IPS DF 6.9 (cell line): Measurements from ENCODE around the gene ADCY5.

Experiments
- DNase-seq: peaks from one replicate; pipeline ENCODE4 v3.0.0-alpha.2; 2013; ENCODE audit warnings: low read depth, low spot score
- H3K27ac ChIP-seq: one replicate; pipeline ENCODE4 v1.5.1; 2013; ENCODE audit warnings: low read length, control low read depth
- H3K27me3 ChIP-seq: 2 replicates; pipeline ENCODE4 v1.6.1; 2013; ENCODE audit warnings: mild to moderate bottlenecking, low read length; ENCODE audit not compliant: control insufficient read depth, insufficient read depth
- H3K36me3 ChIP-seq: 2 replicates; pipeline ENCODE4 v1.6.1; 2013; ENCODE audit warnings: low read length; ENCODE audit not compliant: control insufficient read depth, insufficient read depth
- H3K4me1 ChIP-seq: 2 replicates; pipeline ENCODE4 v1.6.1; 2013; ENCODE audit warnings: low read length; ENCODE audit not compliant: control insufficient read depth, insufficient read depth
- H3K4me3 ChIP-seq: 2 replicates; pipeline ENCODE4 v1.5.1; 2013; ENCODE audit warnings: mild to moderate bottlenecking, low read length
- H3K9me3 ChIP-seq: 2 replicates; pipeline ENCODE4 v1.6.1; 2013; ENCODE audit warnings: low read length, inconsistent platforms; ENCODE audit not compliant: control insufficient read depth, insufficient read depth
- WGBS: extraction: QIAGEN DNeasy Blood & Tissue Kit; methylation state at CpG from one replicate; pipeline ENCODE4 v1.1.7; 2013; ENCODE audit warnings: mixed read lengths, missing lambda C conversion rate; ENCODE audit not compliant: insufficient read length, insufficient coverage; 5-methylcytosine and 5-hydroxymethylcytosine counted together

ADCY5 gene

DNA sequence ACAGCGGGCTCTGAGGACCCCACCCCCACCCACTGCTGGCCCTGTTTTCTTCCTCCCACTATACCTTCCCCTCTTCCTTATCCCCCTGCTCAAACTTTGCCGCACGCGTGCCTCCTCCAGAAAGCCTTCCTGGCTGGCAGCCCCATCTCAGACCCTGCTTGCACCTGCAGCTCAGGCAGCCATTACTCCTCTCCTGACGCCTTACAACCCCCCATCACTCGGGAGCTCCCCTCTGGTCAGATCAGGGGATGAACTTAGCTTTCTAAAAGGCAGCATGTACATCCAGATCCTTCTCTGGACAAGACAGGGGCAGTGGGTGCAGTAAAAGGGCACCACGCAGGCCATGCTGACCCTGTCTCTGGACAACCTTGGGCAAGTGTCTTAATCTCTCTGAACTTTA is 152.6 kb downstream of the ADCY5 start:
- Histone ChIP-seq H3K4me3 (no peak overlapping the region), H3K27ac (no peak overlapping the region), H3K4me1 (no peaks in the 10 kb centered on the region; the same call in 1 of the 2 replicates), H3K36me3 (peaks cover 10% of the 10 kb centered on the region), H3K9me3 (no peaks in the 10 kb centered on the region), H3K27me3 (no peaks in the 10 kb centered on the region)
- DNase-seq: no peak
- WGBS: no CpG with 5 or more reads among the region's 7 CpGs

DNA sequence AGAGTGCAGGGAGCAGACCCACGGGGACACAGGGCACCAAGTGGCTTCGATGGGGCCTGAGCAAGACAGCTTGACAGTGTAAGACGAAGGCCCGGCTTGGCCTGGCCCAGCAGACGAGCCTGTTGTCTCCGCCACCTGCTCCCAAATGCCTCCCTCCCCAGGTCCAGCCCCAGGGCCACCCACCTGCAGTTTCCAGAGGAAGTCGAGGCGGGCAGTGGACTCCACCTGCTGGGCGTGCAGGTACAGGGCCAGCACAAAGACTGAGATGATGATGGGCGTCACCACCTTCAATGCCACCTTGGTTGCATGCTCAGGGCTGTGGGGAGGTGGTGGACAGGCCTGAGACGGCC is 153.0 kb downstream of the ADCY5 start:
- WGBS: no CpG with 5 or more reads among the region's 11 CpGs
- no peak for DNase-seq
- H3K36me3 ChIP-seq: peaks cover 10% of the 10 kb centered on the region
- H3K9me3 ChIP-seq: no peaks in the 10 kb centered on the region
- no peak overlapping the region for H3K27ac ChIP-seq
- H3K4me3 ChIP-seq: no peak overlapping the region
- no peaks in the 10 kb centered on the region; the same call in 1 of the 2 replicates for H3K4me1 ChIP-seq
- no peaks in the 10 kb centered on the region for H3K27me3 ChIP-seq

DNA sequence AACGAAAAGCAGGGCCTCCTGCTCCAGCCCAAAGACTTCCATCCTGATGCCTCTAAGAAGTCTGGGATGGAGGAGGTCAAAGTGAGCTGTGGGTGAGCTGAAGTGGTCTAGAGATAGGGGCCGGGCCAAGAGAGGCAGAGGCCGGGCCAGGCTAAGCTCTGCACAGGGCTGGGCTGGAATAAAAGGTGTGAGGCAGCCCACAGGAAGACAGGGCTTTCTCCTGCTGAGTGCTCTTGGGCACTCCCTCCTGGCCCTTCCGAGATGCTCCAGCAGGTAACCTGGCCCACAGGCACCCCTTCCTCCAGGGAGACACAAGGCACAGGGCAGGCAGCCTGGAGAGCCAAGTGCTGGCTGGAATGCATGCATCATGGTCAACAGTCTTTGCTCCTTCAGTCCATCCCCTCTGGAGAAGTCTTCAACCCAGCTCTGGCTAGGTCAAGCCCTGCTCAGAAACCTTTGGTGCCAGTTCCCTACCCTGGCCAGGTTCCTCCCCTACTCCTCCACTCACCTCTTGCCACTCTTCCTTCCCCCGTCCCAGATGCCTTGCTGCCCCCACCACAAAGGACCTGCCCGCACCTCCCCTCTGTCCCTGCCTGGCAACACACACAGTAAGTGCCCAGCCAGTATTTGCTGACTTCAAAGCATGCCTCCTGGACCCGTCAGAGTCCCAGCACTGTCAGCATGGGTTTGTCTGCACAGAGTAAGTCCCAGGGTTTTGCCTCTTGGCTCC is 153.6 kb downstream of the ADCY5 start:
- Histone ChIP-seq H3K27me3 (no peaks in the 10 kb centered on the region), H3K4me1 (no peaks in the 10 kb centered on the region; the same call in 1 of the 2 replicates), H3K36me3 (peaks cover 10% of the 10 kb centered on the region), H3K4me3 (no peak overlapping the region), H3K27ac (no peak overlapping the region), H3K9me3 (no peaks in the 10 kb centered on the region)
- WGBS: no CpG with 5 or more reads among the region's 7 CpGs
- no peak for DNase-seq

DNA sequence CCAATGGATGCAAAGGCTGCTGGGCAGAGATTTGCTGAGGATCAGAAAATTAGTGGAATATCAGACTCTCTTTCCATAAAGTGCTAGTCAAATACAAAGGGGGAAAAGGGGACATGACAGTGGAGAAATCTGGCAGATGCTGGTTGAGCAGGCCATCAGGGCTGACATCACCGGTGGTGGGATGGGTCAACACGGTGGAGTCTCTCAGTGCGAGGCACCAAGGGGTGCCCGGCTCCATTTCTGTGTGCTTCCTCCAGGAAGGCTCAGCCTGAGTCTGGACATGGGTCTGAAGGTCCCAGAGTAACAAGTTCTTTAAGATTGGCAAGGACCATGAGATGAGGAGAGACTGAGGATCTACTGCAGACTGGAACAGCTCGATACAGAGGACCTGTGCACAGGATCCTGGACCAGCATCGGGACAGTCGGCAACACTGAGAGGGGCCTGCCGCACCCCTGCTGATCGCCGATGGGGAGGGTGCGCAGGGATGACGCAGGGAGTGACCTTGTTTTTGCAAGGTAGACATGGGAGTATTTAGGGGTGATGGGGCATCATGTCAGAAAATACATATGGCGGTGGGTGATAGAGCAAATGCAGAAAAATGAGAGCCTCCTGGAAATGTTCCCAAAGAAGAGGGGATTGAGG is 154.5 kb downstream of the ADCY5 start:
- no peak for DNase-seq
- Histone ChIP-seq H3K9me3 (no peaks in the 10 kb centered on the region), H3K4me1 (no peaks in the 10 kb centered on the region), H3K27ac (no peak overlapping the region), H3K36me3 (peaks cover 11% of the 10 kb centered on the region), H3K27me3 (no peaks in the 10 kb centered on the region), H3K4me3 (no peak overlapping the region)
- WGBS: no CpG with 5 or more reads among the region's 13 CpGs

DNA sequence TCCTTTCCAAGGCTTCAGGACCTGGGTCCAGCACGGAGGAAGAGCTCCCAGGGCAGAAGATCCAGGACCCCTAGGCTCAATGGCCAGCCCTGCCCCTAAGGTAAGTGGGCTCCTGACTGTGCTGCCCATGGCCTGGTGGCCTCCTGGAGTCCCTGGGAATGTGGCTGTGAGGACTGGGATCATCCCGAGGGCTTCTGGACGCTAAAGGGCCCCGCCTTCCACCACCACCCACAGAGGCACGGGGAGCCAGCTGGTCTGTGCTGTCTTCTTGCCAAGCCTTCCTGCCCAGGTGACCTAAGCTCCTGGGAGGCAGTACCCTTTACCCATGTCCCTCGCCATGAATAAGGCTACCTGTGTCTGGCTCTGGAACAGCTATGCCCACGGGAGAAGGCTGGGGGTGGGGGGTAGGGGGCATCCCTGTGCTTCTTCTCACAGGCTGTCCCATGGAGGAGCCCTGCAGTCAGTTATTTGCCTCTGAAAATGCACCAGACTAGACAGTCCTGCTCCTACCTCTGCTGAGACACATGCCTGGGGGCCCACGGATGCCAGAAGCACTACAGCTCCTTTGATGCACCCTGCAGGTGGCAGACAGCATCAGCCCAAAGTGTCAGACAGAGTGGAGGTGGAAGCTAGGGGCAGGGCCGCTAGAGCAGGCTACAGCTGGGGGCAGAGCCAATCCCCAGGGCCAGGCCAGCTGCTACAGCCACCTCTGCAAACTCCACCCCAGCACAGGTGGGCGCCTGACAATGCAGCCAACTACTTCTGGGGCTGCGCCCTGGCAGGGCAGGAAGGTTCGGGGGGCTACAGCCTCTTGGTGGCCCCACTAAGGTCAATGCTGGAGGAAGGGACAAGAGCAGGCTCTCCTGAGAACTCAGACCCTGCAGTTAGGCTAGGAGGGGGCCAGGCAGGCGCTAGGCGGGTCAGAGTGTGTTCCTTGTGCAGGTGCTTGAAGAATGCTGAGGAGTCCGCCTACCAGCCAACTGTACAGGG is 156.3 kb downstream of the ADCY5 start:
- no peak for DNase-seq
- H3K27ac ChIP-seq: no peak overlapping the region
- no peaks in the 10 kb centered on the region for H3K4me1 ChIP-seq
- H3K4me3 ChIP-seq: no peak overlapping the region
- no peaks in the 10 kb centered on the region for H3K27me3 ChIP-seq
- WGBS: no CpG with 5 or more reads among the region's 15 CpGs
- H3K9me3 ChIP-seq: no peaks in the 10 kb centered on the region
- H3K36me3 ChIP-seq: peaks cover 12% of the 10 kb centered on the region

DNA sequence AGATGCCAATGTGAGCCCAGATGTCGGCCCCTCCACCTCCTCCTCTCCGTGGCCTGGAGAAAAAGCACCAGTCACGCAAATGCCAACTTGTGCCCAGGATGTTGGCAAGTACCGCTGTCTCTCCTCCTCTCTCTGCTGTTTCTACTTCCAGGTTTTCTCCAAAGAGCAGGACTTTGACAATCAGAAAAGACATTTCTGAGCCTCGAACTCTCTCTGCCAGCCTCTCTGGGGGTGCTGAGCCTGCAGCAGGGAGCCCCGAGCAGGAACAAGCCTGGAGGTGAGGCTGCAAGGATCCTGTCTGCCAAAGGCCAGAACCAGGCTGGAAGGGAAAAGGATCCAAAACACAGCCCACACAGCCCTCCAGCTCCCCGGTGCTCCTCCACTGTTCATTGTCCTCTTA is 157.5 kb downstream of the ADCY5 start:
- no CpG with 5 or more reads among the region's 7 CpGs for WGBS

DNA sequence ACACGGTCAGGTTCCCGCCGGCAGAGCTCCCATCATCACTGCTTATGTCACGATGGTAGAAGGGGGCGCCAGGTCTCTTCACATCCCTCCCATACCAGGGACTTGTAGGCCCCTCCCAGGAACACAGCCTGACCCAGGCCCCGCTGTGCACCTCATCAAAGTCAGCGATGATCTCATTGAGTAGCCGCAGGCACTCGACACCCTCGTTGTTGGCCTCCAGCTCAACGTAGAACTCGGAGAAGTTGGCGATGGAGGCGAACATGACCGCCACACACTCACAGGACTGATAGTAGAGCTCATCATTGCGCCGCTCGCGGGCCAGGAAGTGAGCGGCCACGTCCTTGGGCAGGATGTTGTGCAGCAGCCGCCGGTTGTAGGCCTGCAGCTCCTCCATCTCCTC is 157.9 kb downstream of the ADCY5 start:
- Histone ChIP-seq H3K27me3 (no peaks in the 10 kb centered on the region), H3K36me3 (peaks cover 16% of the 10 kb centered on the region), H3K4me3 (no peak overlapping the region), H3K27ac (no peak overlapping the region), H3K9me3 (no peaks in the 10 kb centered on the region), H3K4me1 (no peaks in the 10 kb centered on the region)
- WGBS: no CpG with 5 or more reads among the region's 23 CpGs
- DNase-seq: no peak

More for the DNA sequence above, 157.5 kb downstream of the ADCY5 start:
- Histone ChIP-seq H3K36me3 (peaks cover 16% of the 10 kb centered on the region), H3K4me3 (no peak overlapping the region), H3K4me1 (no peaks in the 10 kb centered on the region), H3K27ac (no peak overlapping the region), H3K9me3 (no peaks in the 10 kb centered on the region), H3K27me3 (no peaks in the 10 kb centered on the region)
- no peak for DNase-seq

DNA sequence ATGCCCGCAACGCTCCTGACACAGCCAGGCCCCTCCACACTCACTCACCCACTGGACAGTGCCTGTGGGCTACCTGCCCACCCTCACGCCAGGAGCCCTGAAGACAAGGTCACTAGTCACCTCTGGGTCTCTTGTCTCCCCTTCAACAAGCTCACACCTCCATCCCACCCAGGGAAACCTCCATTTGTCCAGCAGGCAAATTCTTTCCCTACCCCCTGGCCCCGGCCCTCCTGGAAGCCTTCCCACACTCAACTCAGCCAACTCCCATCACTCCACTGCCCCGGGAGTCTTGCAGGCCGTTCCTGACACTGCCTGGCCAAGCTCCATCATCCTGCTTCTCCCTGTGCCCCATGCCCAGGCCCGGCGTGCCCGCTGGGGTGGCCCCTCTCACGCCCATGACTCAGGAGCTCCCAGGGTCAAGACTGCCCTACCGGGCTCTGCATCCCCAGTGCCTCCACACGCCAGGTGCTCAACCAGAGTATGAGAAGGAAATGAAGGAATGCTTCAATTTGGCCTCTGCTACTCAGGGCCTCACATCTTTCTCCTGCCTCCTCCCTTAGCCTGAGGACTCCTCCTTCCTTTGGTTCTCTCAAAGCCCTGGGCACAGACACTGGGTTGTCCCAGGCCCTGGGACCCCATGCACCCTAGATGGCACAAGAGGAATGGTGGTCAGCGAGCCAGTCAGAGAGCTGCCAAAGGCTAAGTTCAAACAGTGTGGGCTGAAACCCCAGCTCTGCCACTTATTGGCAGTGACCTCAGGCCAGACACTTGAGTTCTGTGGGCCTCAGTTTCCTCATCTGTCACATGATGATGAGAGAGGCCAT is 158.6 kb downstream of the ADCY5 start:
- no CpG with 5 or more reads among the region's 13 CpGs for WGBS
- Histone ChIP-seq H3K4me3 (no peak overlapping the region), H3K9me3 (no peaks in the 10 kb centered on the region), H3K27me3 (no peaks in the 10 kb centered on the region), H3K36me3 (peaks cover 20% of the 10 kb centered on the region), H3K4me1 (no peaks in the 10 kb centered on the region), H3K27ac (no peak overlapping the region)
- DNase-seq: no peak

DNA sequence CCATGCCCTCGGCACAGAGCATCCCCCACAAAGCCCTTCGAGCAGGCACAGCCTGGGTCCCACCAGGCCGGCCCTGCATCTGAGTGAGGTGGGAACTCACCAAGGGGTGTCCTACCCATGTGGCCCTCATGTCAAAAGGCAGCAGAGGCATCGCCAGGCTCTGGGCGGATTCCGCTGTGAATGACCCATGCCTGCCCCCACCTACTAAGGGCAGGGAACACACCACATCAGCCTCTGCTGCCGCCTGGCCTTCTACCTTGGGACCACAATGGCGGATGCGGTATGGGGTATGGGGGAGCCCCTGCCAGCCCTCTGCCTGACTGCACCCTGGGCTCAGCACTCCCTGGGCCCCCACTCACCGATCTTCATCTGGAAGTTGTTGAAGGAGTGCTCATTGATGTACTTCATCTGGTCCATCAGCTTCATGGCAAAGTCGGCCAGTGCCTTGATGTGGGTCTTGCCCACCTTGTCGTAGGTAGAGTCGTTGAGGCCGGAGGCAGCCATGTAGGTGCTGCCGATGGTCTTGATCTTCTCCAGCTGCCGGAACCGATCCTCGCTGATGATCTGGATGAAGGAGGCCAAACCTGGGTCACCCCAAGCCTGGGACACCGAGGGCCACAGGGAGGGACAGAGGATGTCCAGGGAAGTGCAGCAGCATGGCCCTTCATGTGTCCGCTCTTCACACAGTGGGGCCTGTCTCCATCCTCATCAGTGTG is 159.3 kb downstream of the ADCY5 start:
- WGBS: no CpG with 5 or more reads among the region's 20 CpGs
- DNase-seq: no peak
- Histone ChIP-seq H3K4me1 (no peaks in the 10 kb centered on the region), H3K27me3 (no peaks in the 10 kb centered on the region), H3K27ac (no peak overlapping the region), H3K4me3 (no peak overlapping the region), H3K9me3 (no peaks in the 10 kb centered on the region), H3K36me3 (peaks cover 26% of the 10 kb centered on the region)
